GM12872 (cell line): ENCODE data around the gene DNAH6.

Source experiments
- CTCF ChIP-seq: IDR thresholded peaks from 3 replicates; pipeline ENCODE4 v1.5.1; 2011; ENCODE audit warnings: low read depth, mild to moderate bottlenecking, low read length, moderate library complexity; ENCODE audit not compliant: insufficient read depth

The DNAH6 gene

GRCh38 chr2:84639751-84640150 is 123.5 kb downstream of the DNAH6 start:
- TF ChIP-seq CTCF, result no peak

- TF ChIP-seq CTCF, result no peak
Observed at GRCh38 chr2:84640411-84640810, 124.1 kb downstream of the DNAH6 start.

GRCh38 chr2:84641021-84641420 is 124.7 kb downstream of the DNAH6 start:
- no peak for TF ChIP-seq CTCF

- TF ChIP-seq CTCF, result no peak
Observed at GRCh38 chr2:84643991-84644390, 127.7 kb downstream of the DNAH6 start.

- no peak for TF ChIP-seq CTCF
Observed at GRCh38 chr2:84646514-84646913, 130.2 kb downstream of the DNAH6 start.

GRCh38 chr2:84647267-84647666 is 131.0 kb downstream of the DNAH6 start:
- TF ChIP-seq CTCF, result no peak

GRCh38 chr2:84649058-84649457 is 132.8 kb downstream of the DNAH6 start:
- TF ChIP-seq CTCF, result no peak

- TF ChIP-seq CTCF, result no peak
Observed at GRCh38 chr2:84649487-84650142, 133.3 kb downstream of the DNAH6 start.
